ENCODE data around the gene GSK3B.
A peak's percentile ranks its signal among the peaks of the same experiment; 100 is the strongest.

GSK3B gene

DNA sequence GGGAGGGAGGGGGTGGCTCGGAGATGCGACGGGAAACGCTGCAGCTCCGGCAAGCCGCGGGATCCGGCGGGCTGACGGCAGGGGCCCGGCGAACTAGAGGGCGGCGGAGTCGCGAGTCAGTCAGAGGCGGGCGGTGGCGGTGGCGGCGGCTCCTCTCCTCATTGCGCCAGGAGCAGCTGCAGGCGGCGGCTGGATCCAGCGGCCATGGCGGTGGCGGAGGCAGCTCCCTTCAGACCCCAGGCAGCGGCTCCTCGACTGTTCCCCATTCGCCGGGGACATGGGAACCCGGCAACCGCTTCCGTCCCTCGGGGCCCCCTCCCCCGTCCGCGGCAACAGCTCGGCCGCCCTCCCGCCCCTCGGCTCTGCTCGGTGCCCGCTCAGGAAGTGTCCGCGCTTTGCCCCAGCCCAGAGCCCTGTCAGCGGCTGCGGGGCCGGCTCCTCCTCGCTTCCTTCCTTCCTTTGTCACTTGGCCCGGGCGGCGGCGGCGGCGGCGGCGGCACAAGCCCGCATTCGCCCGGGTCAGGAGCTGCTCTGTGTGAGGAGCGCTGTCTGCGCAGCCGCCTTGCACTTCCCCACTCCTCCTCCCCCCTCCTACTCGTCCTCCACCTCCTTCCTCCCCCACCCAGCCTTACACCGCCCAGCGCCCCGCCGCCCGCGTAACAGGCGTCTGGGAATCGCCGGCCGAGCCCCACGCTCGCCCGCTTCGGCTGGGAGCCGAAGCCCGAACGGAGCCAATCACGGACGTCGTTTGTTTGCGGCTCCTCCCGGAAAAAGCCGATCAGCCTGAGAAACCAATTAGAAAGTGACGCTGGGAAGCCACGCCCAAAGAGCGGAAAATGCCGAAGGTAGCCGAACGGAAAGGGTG, at the start of gene GSK3B:
GSK3B (minus strand) TSS at position 537 of the 865 bp plus-strand sequence. CDS start 1,013 bp downstream, outside the sequence.
- peak; percentile 90 for DNase-seq (ENCODE audit: low read depth)
- TF ChIP-seq, protein P1, sequence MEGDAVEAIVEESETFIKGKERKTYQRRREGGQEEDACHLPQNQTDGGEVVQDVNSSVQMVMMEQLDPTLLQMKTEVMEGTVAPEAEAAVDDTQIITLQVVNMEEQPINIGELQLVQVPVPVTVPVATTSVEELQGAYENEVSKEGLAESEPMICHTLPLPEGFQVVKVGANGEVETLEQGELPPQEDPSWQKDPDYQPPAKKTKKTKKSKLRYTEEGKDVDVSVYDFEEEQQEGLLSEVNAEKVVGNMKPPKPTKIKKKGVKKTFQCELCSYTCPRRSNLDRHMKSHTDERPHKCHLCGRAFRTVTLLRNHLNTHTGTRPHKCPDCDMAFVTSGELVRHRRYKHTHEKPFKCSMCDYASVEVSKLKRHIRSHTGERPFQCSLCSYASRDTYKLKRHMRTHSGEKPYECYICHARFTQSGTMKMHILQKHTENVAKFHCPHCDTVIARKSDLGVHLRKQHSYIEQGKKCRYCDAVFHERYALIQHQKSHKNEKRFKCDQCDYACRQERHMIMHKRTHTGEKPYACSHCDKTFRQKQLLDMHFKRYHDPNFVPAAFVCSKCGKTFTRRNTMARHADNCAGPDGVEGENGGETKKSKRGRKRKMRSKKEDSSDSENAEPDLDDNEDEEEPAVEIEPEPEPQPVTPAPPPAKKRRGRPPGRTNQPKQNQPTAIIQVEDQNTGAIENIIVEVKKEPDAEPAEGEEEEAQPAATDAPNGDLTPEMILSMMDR (IDR thresholded peaks at IDR 0.05; ENCODE audit: insufficient read depth, low read depth, low read length, missing control alignments): no peak
- H3K4me3 ChIP-seq (ENCODE audit: low read depth, low read length): peak within 1 kb of the TSS; percentile 100

DNA sequence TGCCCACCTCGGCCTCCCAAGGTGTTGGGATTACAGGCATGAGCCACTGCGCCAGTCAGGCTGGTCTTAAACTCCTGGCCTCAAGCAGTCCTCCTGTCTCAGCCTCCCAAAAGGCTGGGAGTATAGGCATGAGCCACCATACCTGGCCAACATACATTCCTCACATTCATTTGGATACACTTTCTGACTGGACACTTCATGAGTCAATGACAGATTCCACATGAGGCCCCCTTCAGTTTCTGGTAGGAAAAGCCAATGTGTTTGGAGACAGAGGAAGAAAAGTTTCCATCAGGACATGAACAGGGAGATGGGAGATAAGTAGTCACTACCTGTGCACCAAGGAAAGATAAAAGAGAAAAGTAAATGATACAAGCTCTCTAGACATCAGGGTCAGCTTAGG, 49.4 kb upstream of the GSK3B start:
- TF ChIP-seq, protein P1 (IDR thresholded peaks at IDR 0.05; ENCODE audit: insufficient read depth, low read depth, low read length, missing control alignments): no peak
- no peak overlapping the region for H3K4me3 ChIP-seq (ENCODE audit: low read depth, low read length)
- DNase-seq (ENCODE audit: low read depth): no peak

DNA sequence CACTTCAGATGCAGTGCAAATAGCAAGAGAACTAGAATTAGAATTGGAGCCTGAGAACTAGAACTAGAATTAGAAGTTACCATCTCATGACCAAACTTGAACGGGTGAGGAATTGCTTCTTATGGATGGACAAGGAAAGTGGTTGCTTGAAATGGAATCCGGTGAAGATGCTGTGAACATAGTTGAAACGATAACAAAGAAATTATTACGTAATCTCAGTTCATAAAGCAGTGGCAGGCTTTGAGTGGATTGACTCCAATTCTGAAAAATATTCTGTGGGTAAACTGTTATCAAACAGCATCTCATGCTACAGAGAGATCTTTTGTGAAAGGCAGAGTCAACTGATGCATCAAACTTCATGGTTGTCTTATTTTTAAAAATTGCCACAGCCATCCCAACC, 48.0 kb upstream of the GSK3B start:
- TF ChIP-seq, protein P1 (IDR thresholded peaks at IDR 0.05; ENCODE audit: insufficient read depth, low read depth, low read length, missing control alignments): no peak
- DNase-seq (ENCODE audit: low read depth): no peak
- H3K4me3 ChIP-seq (ENCODE audit: low read depth, low read length): no peak overlapping the region

DNA sequence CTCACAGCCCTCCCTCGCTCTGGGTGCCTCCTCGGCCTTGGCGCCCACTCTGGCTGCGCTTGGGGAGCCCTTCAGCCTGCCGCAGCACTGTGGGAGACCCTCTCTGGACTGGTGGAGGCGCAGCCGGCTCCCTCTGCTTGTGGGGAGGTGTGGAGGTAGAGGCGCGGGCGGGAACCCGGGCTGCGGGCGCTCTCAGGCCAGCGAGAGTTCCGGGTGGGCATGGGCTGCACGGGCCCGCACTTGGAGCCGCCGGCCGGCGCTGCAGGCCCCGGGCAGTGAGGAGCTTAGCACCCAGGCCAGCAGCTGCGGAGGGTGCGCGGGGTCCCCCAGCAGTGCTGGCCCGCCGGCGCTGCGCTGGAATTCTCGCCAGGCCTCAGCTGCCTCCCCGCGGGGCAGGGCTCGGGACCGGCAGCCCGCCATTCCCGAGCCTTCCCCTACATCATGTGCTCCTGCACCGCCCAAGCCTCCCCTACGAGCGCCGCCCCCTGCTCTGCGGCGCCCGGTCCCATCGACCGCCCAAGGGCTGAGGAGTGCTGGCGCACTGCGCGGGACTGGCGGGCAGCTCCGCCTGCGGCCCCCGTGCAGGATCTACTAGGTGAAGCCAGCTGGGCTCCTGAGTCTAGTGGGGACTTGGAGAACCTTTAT, 46.0 kb upstream of the GSK3B start:
- TF ChIP-seq, protein P1 (IDR thresholded peaks at IDR 0.05; ENCODE audit: insufficient read depth, low read depth, low read length, missing control alignments): no peak
- DNase-seq (ENCODE audit: low read depth): no peak
- no peak overlapping the region for H3K4me3 ChIP-seq (ENCODE audit: low read depth, low read length)

DNA sequence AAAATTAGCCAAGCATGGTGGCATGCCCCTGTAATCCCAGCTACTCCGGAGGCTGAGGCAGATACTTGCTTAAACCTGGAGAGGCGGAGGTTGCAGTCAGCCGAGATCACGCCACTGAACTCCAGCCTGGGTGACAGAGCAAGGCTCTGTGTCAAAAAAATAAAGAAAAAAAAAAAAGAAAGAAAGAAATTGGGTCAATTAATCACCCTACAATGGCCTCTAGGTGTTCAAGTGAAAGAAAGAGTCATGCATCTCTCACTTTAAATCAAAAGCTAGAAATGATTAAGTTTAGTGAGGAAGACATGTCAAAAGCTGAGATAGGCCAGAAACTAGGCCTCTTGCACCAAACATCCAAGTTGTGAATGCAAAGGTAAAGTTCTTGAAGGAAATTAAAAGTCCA, 44.9 kb upstream of the GSK3B start:
- no peak for DNase-seq (ENCODE audit: low read depth)
- TF ChIP-seq, protein P1 (IDR thresholded peaks at IDR 0.05; ENCODE audit: insufficient read depth, low read depth, low read length, missing control alignments): no peak
- no peak overlapping the region for H3K4me3 ChIP-seq (ENCODE audit: low read depth, low read length)

DNA sequence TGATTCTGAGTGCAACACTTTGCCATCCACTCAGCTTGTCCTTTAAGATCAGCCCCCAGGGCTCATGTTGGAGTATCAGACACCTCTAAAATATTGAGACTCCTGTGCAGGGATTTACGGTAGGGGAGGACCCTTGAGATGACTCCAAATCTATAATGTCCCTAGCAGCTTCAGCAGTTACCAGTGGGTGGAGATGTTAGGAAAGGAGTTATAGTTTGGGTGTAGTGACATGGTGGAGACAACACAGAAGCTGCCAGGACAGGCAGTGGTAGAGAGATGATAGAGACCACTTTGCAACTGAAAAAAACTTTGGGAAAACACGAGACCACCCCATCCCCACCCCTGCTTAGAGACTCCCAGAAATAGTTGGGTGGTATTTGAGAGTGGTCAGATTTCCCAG, 43.3 kb upstream of the GSK3B start:
- no peak for DNase-seq (ENCODE audit: low read depth)
- no peak overlapping the region for H3K4me3 ChIP-seq (ENCODE audit: low read depth, low read length)
- TF ChIP-seq, protein P1 (IDR thresholded peaks at IDR 0.05; ENCODE audit: insufficient read depth, low read depth, low read length, missing control alignments): no peak
